Keratinocyte (primary cell): ENCODE measurements around the gene CFAP92. TPM values are rescaled to one million over a fixed set of nuclear protein-coding genes. Genes with fewer than 3 reads are reported as not detected.

ENCODE experiments used
- DNase-seq: peaks from one replicate; pipeline ENCODE4 v3.0.0-alpha.2; 2011; ENCODE audit warnings: low read depth, missing footprints, low spot score
- FAIRE-seq: peaks from 2 replicates; lab custom pipeline; 2011; peaks lifted over from hg19 to GRCh38; lab: Jason Lieb, UNC
- H2AFZ ChIP-seq: 2 replicates; pipeline ENCODE4 v1.6.0; 2012; ENCODE audit warnings: low read length, control low read depth, inconsistent platforms; ENCODE audit not compliant: control insufficient read depth
- H3K27ac ChIP-seq: 2 replicates; pipeline ENCODE4 v1.5.1; 2011; ENCODE audit warnings: low read length; ENCODE audit not compliant: control insufficient read depth, insufficient read depth
- H3K27me3 ChIP-seq: 3 replicates; pipeline ENCODE4 v1.6.0; 2011; ENCODE audit warnings: low read length; ENCODE audit not compliant: control insufficient read depth, insufficient read depth; ENCODE audit errors: extremely low read depth
- H3K36me3 ChIP-seq, 2 experiments: 2 replicates in 1 of 2; 3 replicates in 1 of 2; pipeline ENCODE4 v1.5.1; 2011; ENCODE audit warnings: low read length in 2 of 2, mild to moderate bottlenecking in 1 of 2; ENCODE audit not compliant: control insufficient read depth in 2 of 2, insufficient read depth in 2 of 2; ENCODE audit errors: extremely low read depth in 1 of 2
- H3K4me1 ChIP-seq: 3 replicates; pipeline ENCODE4 v1.5.1; 2011; ENCODE audit warnings: low read length; ENCODE audit not compliant: control insufficient read depth, insufficient read depth; ENCODE audit errors: extremely low read depth
- H3K4me2 ChIP-seq: 3 replicates; pipeline ENCODE4 v1.6.0; 2011; ENCODE audit warnings: low read depth, low read length; ENCODE audit not compliant: control insufficient read depth, insufficient read depth; ENCODE audit errors: extremely low read depth
- H3K4me3 ChIP-seq, 3 experiments: fragments of 200-600 bp in 1 of 3; sonication (generic) in 1 of 3; 2 replicates in 2 of 3; 3 replicates in 1 of 3; pipeline ENCODE4 v1.5.1; 2011 to 2016; ENCODE audit warnings: low read length in 3 of 3, mild to moderate bottlenecking in 3 of 3, control low read depth in 2 of 3, inconsistent platforms in 1 of 3, low read depth in 1 of 3, mixed read lengths in 1 of 3, mixed run types in 1 of 3, moderate library complexity in 1 of 3; ENCODE audit not compliant: control insufficient read depth in 2 of 3, insufficient read depth in 2 of 3; ENCODE audit errors: extremely low read depth in 1 of 3
- H3K79me2 ChIP-seq: 2 replicates; pipeline ENCODE4 v1.6.0; 2012; ENCODE audit warnings: low read length; ENCODE audit not compliant: control insufficient read depth, insufficient read depth
- H3K9ac ChIP-seq: 3 replicates; pipeline ENCODE4 v1.6.0; 2011; ENCODE audit warnings: low read length; ENCODE audit not compliant: control insufficient read depth, insufficient read depth; ENCODE audit errors: extremely low read depth
- H3K9me1 ChIP-seq: 3 replicates; pipeline ENCODE4 v1.6.0; 2011; ENCODE audit warnings: low read length; ENCODE audit not compliant: control insufficient read depth, insufficient read depth; ENCODE audit errors: extremely low read depth
- H3K9me3 ChIP-seq: 2 replicates; pipeline ENCODE4 v1.5.1; 2012; ENCODE audit warnings: low read depth, low read length; ENCODE audit not compliant: control insufficient read depth
- H4K20me1 ChIP-seq: 3 replicates; pipeline ENCODE4 v1.6.0; 2011; ENCODE audit warnings: low read length; ENCODE audit not compliant: control insufficient read depth, insufficient read depth; ENCODE audit errors: extremely low read depth
- EZH2 ChIP-seq: IDR thresholded peaks from one replicate; pipeline ENCODE4 v1.6.1; 2012; ENCODE audit warnings: inconsistent platforms, mild to moderate bottlenecking, low read length, moderate library complexity
- dilution Hi-C: fragments of 300-500 bp; cut with MboI; formaldehyde crosslinking; loops from one replicate; pipeline ENCODE4 v1.7.0; 2020; ENCODE audit warnings: low sequenced_read_pairs; ENCODE audit not compliant: extremely low pct_ligation_motif_present
- polyA plus RNA-seq, 5 experiments: library from polyadenylated mRNA; depleted of rRNA in 3 of 5; stranded (reverse) in 3 of 5; stranded (forward) in 1 of 5; unstranded in 1 of 5; fragments of >200 nt; gene quantifications; 1 replicate in 1 of 5; 2 replicates in 3 of 5; 3 replicates in 1 of 5; pipeline versions ENCODE4 v1.2.1 to v1.2.3, GENCODE V29; 2011 to 2012; ENCODE audit warnings: missing spikeins in 2 of 5, low read depth in 1 of 5, low replicate concordance in 1 of 5
- TF ChIP-seq, protein P1 (sequence below), 3 experiments: IDR thresholded peaks in 1 of 3; conservative IDR thresholded peaks in 1 of 3; optimal IDR thresholded peaks in 1 of 3; 2 replicates in 2 of 3; 3 replicates in 1 of 3; pipeline versions ENCODE3 to v1.5.1; 2011; ENCODE audit warnings: low read length in 3 of 3, mild to moderate bottlenecking in 3 of 3, moderate library complexity in 2 of 3, control low read depth in 1 of 3, inconsistent platforms in 1 of 3; ENCODE audit not compliant: insufficient read depth in 2 of 3; ENCODE audit errors: extremely low read depth in 1 of 3

CFAP92 gene
- polyA plus RNA-seq, 1 donor (not counting 4 experiments of a cell fraction or from before 2014, with no cell fraction given) = 0.26 TPM

DNA sequence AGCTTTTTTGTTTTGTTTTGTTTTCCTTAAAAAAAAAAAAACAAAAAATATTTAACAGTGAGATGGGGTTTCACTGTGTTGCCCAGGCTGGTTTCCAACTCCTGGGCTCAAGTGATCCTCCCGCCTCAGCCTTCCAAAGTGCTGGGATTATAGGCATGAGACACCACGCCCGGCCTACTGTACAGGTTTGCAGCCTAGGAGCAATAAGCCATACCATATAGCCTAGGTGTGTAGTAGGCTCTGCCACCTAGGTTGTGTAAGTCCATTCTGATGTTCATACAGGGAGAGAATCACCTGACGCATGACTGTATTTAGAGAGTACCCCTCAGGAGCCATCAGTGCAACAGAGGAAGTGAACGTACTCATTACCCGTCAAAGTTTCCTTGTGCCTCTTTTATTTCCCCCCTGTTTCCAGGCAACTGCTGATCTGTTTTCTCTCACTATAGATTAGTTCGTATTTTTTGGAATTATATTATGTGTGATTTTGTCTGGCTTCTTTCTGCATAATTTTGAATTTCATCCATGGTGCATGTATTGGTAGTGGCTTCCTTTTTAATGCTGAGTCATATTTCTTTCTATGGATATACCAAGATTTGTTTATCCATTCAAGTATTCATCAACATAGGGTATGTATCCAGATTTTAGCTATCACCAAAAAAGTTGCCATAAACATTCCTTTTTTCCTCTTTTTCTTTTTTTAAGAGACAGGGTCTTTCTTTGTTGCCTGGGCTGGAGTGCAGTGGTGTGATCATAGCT lies 104.6 kb downstream of the CFAP92 start:
- Histone ChIP-seq H3K79me2 (peaks cover 5% of the 10 kb centered on the region), H2AFZ (no peak overlapping the region), H3K36me3 (peaks cover 7 to 23% of the 10 kb centered on the region in 2 experiments), H3K4me2 (no peak overlapping the region), H3K4me3 (no peak overlapping the region), H3K9ac (no peak overlapping the region), H4K20me1 (no peaks in the 10 kb centered on the region), H3K27ac (no peak overlapping the region), H3K9me1 (no peaks in the 10 kb centered on the region), H3K27me3 (no peaks in the 10 kb centered on the region), H3K9me3 (no peaks in the 10 kb centered on the region), H3K4me1 (no peaks in the 10 kb centered on the region)
- dilution Hi-C loops = no loop called here
- no peak for TF ChIP-seq EZH2
- TF ChIP-seq, protein P1, sequence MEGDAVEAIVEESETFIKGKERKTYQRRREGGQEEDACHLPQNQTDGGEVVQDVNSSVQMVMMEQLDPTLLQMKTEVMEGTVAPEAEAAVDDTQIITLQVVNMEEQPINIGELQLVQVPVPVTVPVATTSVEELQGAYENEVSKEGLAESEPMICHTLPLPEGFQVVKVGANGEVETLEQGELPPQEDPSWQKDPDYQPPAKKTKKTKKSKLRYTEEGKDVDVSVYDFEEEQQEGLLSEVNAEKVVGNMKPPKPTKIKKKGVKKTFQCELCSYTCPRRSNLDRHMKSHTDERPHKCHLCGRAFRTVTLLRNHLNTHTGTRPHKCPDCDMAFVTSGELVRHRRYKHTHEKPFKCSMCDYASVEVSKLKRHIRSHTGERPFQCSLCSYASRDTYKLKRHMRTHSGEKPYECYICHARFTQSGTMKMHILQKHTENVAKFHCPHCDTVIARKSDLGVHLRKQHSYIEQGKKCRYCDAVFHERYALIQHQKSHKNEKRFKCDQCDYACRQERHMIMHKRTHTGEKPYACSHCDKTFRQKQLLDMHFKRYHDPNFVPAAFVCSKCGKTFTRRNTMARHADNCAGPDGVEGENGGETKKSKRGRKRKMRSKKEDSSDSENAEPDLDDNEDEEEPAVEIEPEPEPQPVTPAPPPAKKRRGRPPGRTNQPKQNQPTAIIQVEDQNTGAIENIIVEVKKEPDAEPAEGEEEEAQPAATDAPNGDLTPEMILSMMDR (optimal IDR thresholded peaks at IDR 0.05 in 1 of 3, IDR thresholded peaks at IDR 0.05 in 1 of 3, conservative IDR thresholded peaks at IDR 0.05 in 1 of 3; ENCODE audit: extremely low read depth in 1 of 3, insufficient read depth in 2 of 3, low read length in 3 of 3) = no peak
- no peak for DNase-seq
- FAIRE-seq = no peak

DNA sequence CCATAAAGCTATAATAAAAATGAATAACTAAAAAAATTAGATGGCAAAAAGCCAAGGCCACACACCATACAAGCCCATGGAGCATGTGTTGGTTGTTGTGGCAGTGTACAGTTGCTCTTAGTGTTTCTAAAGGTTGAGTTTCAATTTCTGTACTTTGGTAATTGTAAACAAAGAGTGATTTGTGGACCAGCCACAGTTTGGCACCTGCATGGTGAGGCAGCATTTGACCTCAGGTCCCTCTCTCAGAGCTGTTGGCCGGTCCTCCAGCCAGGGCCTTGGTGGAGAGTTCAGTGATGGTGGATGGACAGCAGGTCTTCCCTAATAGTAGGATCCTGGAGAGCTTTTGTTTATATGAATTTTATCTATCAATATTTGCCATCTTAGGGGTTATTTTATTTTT lies 108.9 kb downstream of the CFAP92 start:
- peaks cover 17% of the 10 kb centered on the region for H3K4me1 ChIP-seq
- no peak overlapping the region for H3K4me3 ChIP-seq
- H3K4me2 ChIP-seq = no peak overlapping the region
- H3K9me3 ChIP-seq = no peaks in the 10 kb centered on the region
- dilution Hi-C loops = no loop called here
- H2AFZ ChIP-seq = no peak overlapping the region
- TF ChIP-seq, protein P1 (optimal IDR thresholded peaks at IDR 0.05 in 1 of 3, IDR thresholded peaks at IDR 0.05 in 1 of 3, conservative IDR thresholded peaks at IDR 0.05 in 1 of 3; ENCODE audit: extremely low read depth in 1 of 3, insufficient read depth in 2 of 3, low read length in 3 of 3) = no peak
- TF ChIP-seq EZH2 = no peak
- no peaks in the 10 kb centered on the region for H3K27me3 ChIP-seq
- peaks cover 5 to 28% of the 10 kb centered on the region in 2 experiments for H3K36me3 ChIP-seq
- no peak for DNase-seq
- peaks cover 6% of the 10 kb centered on the region for H3K9me1 ChIP-seq
- no peak overlapping the region for H3K27ac ChIP-seq
- H3K9ac ChIP-seq = no peak overlapping the region
- no peak for FAIRE-seq
- H3K79me2 ChIP-seq = peaks cover 44% of the 10 kb centered on the region
- H4K20me1 ChIP-seq = peaks cover 3% of the 10 kb centered on the region
